Keratinocyte (primary cell): ENCODE data around the gene SEMA3F. TPM values are rescaled to one million over a fixed set of nuclear protein-coding genes. Genes with fewer than 3 reads are reported as not detected.
A peak's percentile ranks its signal among the peaks of the same experiment; 100 is the strongest.

Experiments
- DNase-seq: peaks from one replicate; pipeline ENCODE4 v3.0.0-alpha.2; 2011; ENCODE audit warnings: low read depth, missing footprints, low spot score
- FAIRE-seq: peaks from 2 replicates; lab custom pipeline; 2011; peaks lifted over from hg19 to GRCh38; lab: Jason Lieb, UNC
- H2AFZ ChIP-seq: 2 replicates; pipeline ENCODE4 v1.6.0; 2012; ENCODE audit warnings: low read length, control low read depth, inconsistent platforms; ENCODE audit not compliant: control insufficient read depth
- H3K27ac ChIP-seq: 2 replicates; pipeline ENCODE4 v1.5.1; 2011; ENCODE audit warnings: low read length; ENCODE audit not compliant: control insufficient read depth, insufficient read depth
- H3K27me3 ChIP-seq: 3 replicates; pipeline ENCODE4 v1.6.0; 2011; ENCODE audit warnings: low read length; ENCODE audit not compliant: control insufficient read depth, insufficient read depth; ENCODE audit errors: extremely low read depth
- H3K36me3 ChIP-seq, 2 experiments: 2 replicates in 1 of 2; 3 replicates in 1 of 2; pipeline ENCODE4 v1.5.1; 2011; ENCODE audit warnings: low read length in 2 of 2, mild to moderate bottlenecking in 1 of 2; ENCODE audit not compliant: control insufficient read depth in 2 of 2, insufficient read depth in 2 of 2; ENCODE audit errors: extremely low read depth in 1 of 2
- H3K4me1 ChIP-seq: 3 replicates; pipeline ENCODE4 v1.5.1; 2011; ENCODE audit warnings: low read length; ENCODE audit not compliant: control insufficient read depth, insufficient read depth; ENCODE audit errors: extremely low read depth
- H3K4me2 ChIP-seq: 3 replicates; pipeline ENCODE4 v1.6.0; 2011; ENCODE audit warnings: low read depth, low read length; ENCODE audit not compliant: control insufficient read depth, insufficient read depth; ENCODE audit errors: extremely low read depth
- H3K4me3 ChIP-seq, 3 experiments: fragments of 200-600 bp in 1 of 3; sonication (generic) in 1 of 3; 2 replicates in 2 of 3; 3 replicates in 1 of 3; pipeline ENCODE4 v1.5.1; 2011 to 2016; ENCODE audit warnings: low read length in 3 of 3, mild to moderate bottlenecking in 3 of 3, control low read depth in 2 of 3, inconsistent platforms in 1 of 3, low read depth in 1 of 3, mixed read lengths in 1 of 3, mixed run types in 1 of 3, moderate library complexity in 1 of 3; ENCODE audit not compliant: control insufficient read depth in 2 of 3, insufficient read depth in 2 of 3; ENCODE audit errors: extremely low read depth in 1 of 3
- H3K79me2 ChIP-seq: 2 replicates; pipeline ENCODE4 v1.6.0; 2012; ENCODE audit warnings: low read length; ENCODE audit not compliant: control insufficient read depth, insufficient read depth
- H3K9ac ChIP-seq: 3 replicates; pipeline ENCODE4 v1.6.0; 2011; ENCODE audit warnings: low read length; ENCODE audit not compliant: control insufficient read depth, insufficient read depth; ENCODE audit errors: extremely low read depth
- H3K9me1 ChIP-seq: 3 replicates; pipeline ENCODE4 v1.6.0; 2011; ENCODE audit warnings: low read length; ENCODE audit not compliant: control insufficient read depth, insufficient read depth; ENCODE audit errors: extremely low read depth
- H3K9me3 ChIP-seq: 2 replicates; pipeline ENCODE4 v1.5.1; 2012; ENCODE audit warnings: low read depth, low read length; ENCODE audit not compliant: control insufficient read depth
- H4K20me1 ChIP-seq: 3 replicates; pipeline ENCODE4 v1.6.0; 2011; ENCODE audit warnings: low read length; ENCODE audit not compliant: control insufficient read depth, insufficient read depth; ENCODE audit errors: extremely low read depth
- CTCF ChIP-seq, 3 experiments: IDR thresholded peaks in 1 of 3; conservative IDR thresholded peaks in 1 of 3; optimal IDR thresholded peaks in 1 of 3; 2 replicates in 2 of 3; 3 replicates in 1 of 3; pipeline versions ENCODE3 to v1.5.1; 2011; ENCODE audit warnings: low read length in 3 of 3, mild to moderate bottlenecking in 3 of 3, moderate library complexity in 2 of 3, control low read depth in 1 of 3, inconsistent platforms in 1 of 3; ENCODE audit not compliant: insufficient read depth in 2 of 3; ENCODE audit errors: extremely low read depth in 1 of 3
- EZH2 ChIP-seq: IDR thresholded peaks from one replicate; pipeline ENCODE4 v1.6.1; 2012; ENCODE audit warnings: inconsistent platforms, mild to moderate bottlenecking, low read length, moderate library complexity
- dilution Hi-C: fragments of 300-500 bp; cut with MboI; formaldehyde crosslinking; loops from one replicate; pipeline ENCODE4 v1.7.0; 2020; ENCODE audit warnings: low sequenced_read_pairs; ENCODE audit not compliant: extremely low pct_ligation_motif_present
- polyA minus RNA-seq, 3 experiments: library from RNA; depleted of rRNA, polyadenylated mRNA; stranded (reverse); fragments of >200 nt; gene quantifications; 1 replicate in 1 of 3; 2 replicates in 1 of 3; 3 replicates in 1 of 3; pipeline ENCODE4 v1.2.3, GENCODE V29; 2011
- polyA plus RNA-seq, 5 experiments: library from polyadenylated mRNA; depleted of rRNA in 3 of 5; stranded (reverse) in 3 of 5; stranded (forward) in 1 of 5; unstranded in 1 of 5; fragments of >200 nt; gene quantifications; 1 replicate in 1 of 5; 2 replicates in 3 of 5; 3 replicates in 1 of 5; pipeline versions ENCODE4 v1.2.1 to v1.2.3, GENCODE V29; 2011 to 2012; ENCODE audit warnings: missing spikeins in 2 of 5, low read depth in 1 of 5, low replicate concordance in 1 of 5

SEMA3F gene
- polyA plus RNA-seq (72.8 to 115 TPM (median 102 TPM) in 3 replicates), polyA minus RNA-seq (197 to 339 TPM (median 220 TPM) in 3 replicates)
- polyA plus RNA-seq (2011; ENCODE audit: low read depth), result 60.9 TPM
- 49.7 and 82.2 TPM in 2 replicates for polyA plus RNA-seq (2011; cell fraction: cytosol; rRNA removed)
- polyA plus RNA-seq (2011; cell fraction: nucleus; rRNA removed), result 173 and 208 TPM in 2 replicates
- polyA plus RNA-seq (2012; ENCODE audit: low replicate concordance), result 94.6 and 131 TPM in 2 replicates
- 180 TPM for polyA minus RNA-seq (2011; cell fraction: cytosol; rRNA and poly(A)+ RNA removed)
- polyA minus RNA-seq (2011; cell fraction: nucleus; rRNA and poly(A)+ RNA removed), result 209 and 249 TPM in 2 replicates

GRCh38 chr3:50154840-50155490 is at the start of gene SEMA3F:
TSS of gene SEMA3F (plus strand) at chr3:50155324. CDS start at chr3:50159623, 4,299 bp downstream.
- DNase-seq (no peak), FAIRE-seq (no peak)
- H3K27ac ChIP-seq, result peak within 1 kb of the TSS; percentile 77
- peak within 1 kb of the TSS; percentile 86 for H3K9ac ChIP-seq
- peaks cover 6% of the 10 kb centered on the region for H3K9me1 ChIP-seq
- H3K36me3 ChIP-seq, result peaks cover 7 to 15% of the 10 kb centered on the region in 2 experiments
- H2AFZ ChIP-seq, result no peak within 1 kb of the TSS
- dilution Hi-C loops, result no loop called here
- peaks cover 59% of the 10 kb centered on the region for H3K4me1 ChIP-seq
- H3K4me3 ChIP-seq, result peak within 1 kb of the TSS; percentile 85 to 91 (median 88)
- H3K79me2 ChIP-seq, result peaks cover 50% of the 10 kb centered on the region
- no peaks in the 10 kb centered on the region for H3K27me3 ChIP-seq
- no peaks in the 10 kb centered on the region for H3K9me3 ChIP-seq
- H4K20me1 ChIP-seq, result no peaks in the 10 kb centered on the region
- TF ChIP-seq CTCF (optimal IDR thresholded peaks at IDR 0.05 in 1 of 3, IDR thresholded peaks at IDR 0.05 in 1 of 3, conservative IDR thresholded peaks at IDR 0.05 in 1 of 3; ENCODE audit: extremely low read depth in 1 of 3, insufficient read depth in 2 of 3, low read length in 3 of 3), result no peak
- no peak for TF ChIP-seq EZH2
- peak within 1 kb of the TSS; percentile 99 for H3K4me2 ChIP-seq

GRCh38 chr3:50111757-50112156 is 43.4 kb upstream of the SEMA3F start:
- Histone ChIP-seq H4K20me1 (no peaks in the 10 kb centered on the region), H3K4me2 (no peak overlapping the region), H3K4me1 (no peaks in the 10 kb centered on the region), H3K4me3 (no peak overlapping the region), H3K9me3 (no peaks in the 10 kb centered on the region), H3K9me1 (no peaks in the 10 kb centered on the region), H3K27ac (no peak overlapping the region), H2AFZ (no peak overlapping the region), H3K36me3 (peaks cover 59% of the 10 kb centered on the region in 2 experiments), H3K9ac (no peak overlapping the region), H3K79me2 (peaks cover 1% of the 10 kb centered on the region), H3K27me3 (no peaks in the 10 kb centered on the region)
- FAIRE-seq (no peak), DNase-seq (no peak)
- TF ChIP-seq CTCF (optimal IDR thresholded peaks at IDR 0.05 in 1 of 3, IDR thresholded peaks at IDR 0.05 in 1 of 3, conservative IDR thresholded peaks at IDR 0.05 in 1 of 3; ENCODE audit: extremely low read depth in 1 of 3, insufficient read depth in 2 of 3, low read length in 3 of 3) (no peak), EZH2 (no peak)
- dilution Hi-C loops, result no loop called here
